Uterus (tissue), 2 donors: Measurements from ENCODE around the gene TMEM128.

ENCODE experiments used
- POLR2A ChIP-seq, 2 donors: fragments of 450-650 bp; IDR thresholded peaks; one replicate each; pipeline ENCODE4 v1.6.1; 2016; ENCODE audit warnings: antibody characterized with exemption in 2 of 2, mild to moderate bottlenecking in 1 of 2, moderate library complexity in 1 of 2
- TF ChIP-seq, protein P1 (sequence below), 4 experiments: fragments of 200-600 bp in 2 of 4; fragments of 450-650 bp in 2 of 4; sonication (generic) in 2 of 4; IDR thresholded peaks; one replicate each; pipeline ENCODE4 v1.5.1; 2016 to 2019; ENCODE audit warnings: antibody characterized with exemption in 4 of 4, mild to moderate bottlenecking in 2 of 4, moderate library complexity in 1 of 4

- TF ChIP-seq, protein P1, sequence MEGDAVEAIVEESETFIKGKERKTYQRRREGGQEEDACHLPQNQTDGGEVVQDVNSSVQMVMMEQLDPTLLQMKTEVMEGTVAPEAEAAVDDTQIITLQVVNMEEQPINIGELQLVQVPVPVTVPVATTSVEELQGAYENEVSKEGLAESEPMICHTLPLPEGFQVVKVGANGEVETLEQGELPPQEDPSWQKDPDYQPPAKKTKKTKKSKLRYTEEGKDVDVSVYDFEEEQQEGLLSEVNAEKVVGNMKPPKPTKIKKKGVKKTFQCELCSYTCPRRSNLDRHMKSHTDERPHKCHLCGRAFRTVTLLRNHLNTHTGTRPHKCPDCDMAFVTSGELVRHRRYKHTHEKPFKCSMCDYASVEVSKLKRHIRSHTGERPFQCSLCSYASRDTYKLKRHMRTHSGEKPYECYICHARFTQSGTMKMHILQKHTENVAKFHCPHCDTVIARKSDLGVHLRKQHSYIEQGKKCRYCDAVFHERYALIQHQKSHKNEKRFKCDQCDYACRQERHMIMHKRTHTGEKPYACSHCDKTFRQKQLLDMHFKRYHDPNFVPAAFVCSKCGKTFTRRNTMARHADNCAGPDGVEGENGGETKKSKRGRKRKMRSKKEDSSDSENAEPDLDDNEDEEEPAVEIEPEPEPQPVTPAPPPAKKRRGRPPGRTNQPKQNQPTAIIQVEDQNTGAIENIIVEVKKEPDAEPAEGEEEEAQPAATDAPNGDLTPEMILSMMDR (IDR thresholded peaks at IDR 0.05) = no peak
- no peak for TF ChIP-seq POLR2A (IDR thresholded peaks at IDR 0.05)
These were observed 1.8 kb upstream of the TMEM128 start for GRCh38 chr4:4249866-4250265.
